ENCODE results near the gene SRGAP3. TPM values are rescaled to one million over a fixed set of nuclear protein-coding genes. Genes with fewer than 3 reads are reported as not detected.

The SRGAP3 gene
- total RNA-seq, 1 donor, result 2.5 TPM

- no peaks in the 10 kb centered on the region for H3K27me3 ChIP-seq (ENCODE audit: insufficient read depth, low read length)
- H3K9me3 ChIP-seq (ENCODE audit: low read depth, low read length), result no peaks in the 10 kb centered on the region
- no peaks in the 10 kb centered on the region for H4K20me1 ChIP-seq (ENCODE audit: insufficient read depth, low read length)
- H3K4me2 ChIP-seq (ENCODE audit: insufficient read depth, low read length), result no peak overlapping the region
- TF ChIP-seq CTCF (IDR thresholded peaks at IDR 0.05; ENCODE audit: extremely low read depth, low read depth, low read length), result peak; percentile 57
- no peak overlapping the region for H2AFZ ChIP-seq (ENCODE audit: low read length)
- no peak for DNase-seq (ENCODE audit: insufficient read length, low spot score, missing footprints)
- H3K4me1 ChIP-seq (ENCODE audit: insufficient read depth, low read length), result peaks cover 22% of the 10 kb centered on the region
- H3K4me3 ChIP-seq (ENCODE audit: insufficient read depth, low read length), result no peak overlapping the region
- peak overlapping the region; percentile 93 for H3K27ac ChIP-seq (ENCODE audit: low read depth, low read length)
- no peaks in the 10 kb centered on the region for H3K79me2 ChIP-seq (ENCODE audit: insufficient read depth, low read length)
- peaks cover 16% of the 10 kb centered on the region for H3K36me3 ChIP-seq (ENCODE audit: insufficient read depth, low read length)
These were observed 311.4 kb downstream of the SRGAP3 start for GRCh38 chr3:8938021-8938420.

- peak overlapping the region; percentile 71 for H3K4me2 ChIP-seq (ENCODE audit: insufficient read depth, low read length)
- peaks cover 22% of the 10 kb centered on the region for H3K4me1 ChIP-seq (ENCODE audit: insufficient read depth, low read length)
- TF ChIP-seq CTCF (IDR thresholded peaks at IDR 0.05; ENCODE audit: extremely low read depth, low read depth, low read length), result no peak
These were observed 312.1 kb downstream of the SRGAP3 start for GRCh38 chr3:8937064-8938020.

GRCh38 chr3:8932507-8932906, 316.9 kb downstream of the SRGAP3 start:
- no peak overlapping the region for H3K27ac ChIP-seq (ENCODE audit: low read depth, low read length)
- H3K4me3 ChIP-seq (ENCODE audit: insufficient read depth, low read length), result no peak overlapping the region
- H2AFZ ChIP-seq (ENCODE audit: low read length), result no peak overlapping the region
- no peaks in the 10 kb centered on the region for H3K27me3 ChIP-seq (ENCODE audit: insufficient read depth, low read length)
- no peaks in the 10 kb centered on the region for H3K9me3 ChIP-seq (ENCODE audit: low read depth, low read length)
- no peaks in the 10 kb centered on the region for H4K20me1 ChIP-seq (ENCODE audit: insufficient read depth, low read length)
- H3K4me2 ChIP-seq (ENCODE audit: insufficient read depth, low read length), result no peak overlapping the region
- no peaks in the 10 kb centered on the region for H3K36me3 ChIP-seq (ENCODE audit: insufficient read depth, low read length)
- no peak for DNase-seq (ENCODE audit: insufficient read length, low spot score, missing footprints)
- no peaks in the 10 kb centered on the region for H3K79me2 ChIP-seq (ENCODE audit: insufficient read depth, low read length)
- TF ChIP-seq CTCF (IDR thresholded peaks at IDR 0.05; ENCODE audit: extremely low read depth, low read depth, low read length), result no peak
- peaks cover 12% of the 10 kb centered on the region for H3K4me1 ChIP-seq (ENCODE audit: insufficient read depth, low read length)

More at GRCh38 chr3:8937064-8938020, 312.1 kb downstream of the SRGAP3 start:
- no peak for DNase-seq (ENCODE audit: insufficient read length, low spot score, missing footprints)
- H2AFZ ChIP-seq (ENCODE audit: low read length), result no peak overlapping the region
- H3K36me3 ChIP-seq (ENCODE audit: insufficient read depth, low read length), result peaks cover 16% of the 10 kb centered on the region
- peak overlapping the region; percentile 93 for H3K27ac ChIP-seq (ENCODE audit: low read depth, low read length)
- H3K27me3 ChIP-seq (ENCODE audit: insufficient read depth, low read length), result no peaks in the 10 kb centered on the region
- H4K20me1 ChIP-seq (ENCODE audit: insufficient read depth, low read length), result no peaks in the 10 kb centered on the region
- no peaks in the 10 kb centered on the region for H3K79me2 ChIP-seq (ENCODE audit: insufficient read depth, low read length)
- no peak overlapping the region for H3K4me3 ChIP-seq (ENCODE audit: insufficient read depth, low read length)
- no peaks in the 10 kb centered on the region for H3K9me3 ChIP-seq (ENCODE audit: low read depth, low read length)

GRCh38 chr3:8931342-8931741, 318.1 kb downstream of the SRGAP3 start:
- H3K4me2 ChIP-seq (ENCODE audit: insufficient read depth, low read length), result peak overlapping the region; percentile 71
- no peaks in the 10 kb centered on the region for H3K9me3 ChIP-seq (ENCODE audit: low read depth, low read length)

More at GRCh38 chr3:8931342-8931741, 318.1 kb downstream of the SRGAP3 start:
- H3K27me3 ChIP-seq (ENCODE audit: insufficient read depth, low read length), result no peaks in the 10 kb centered on the region
- H3K27ac ChIP-seq (ENCODE audit: low read depth, low read length), result peak overlapping the region; percentile 17
- peak overlapping the region; percentile 54 for H2AFZ ChIP-seq (ENCODE audit: low read length)
- H4K20me1 ChIP-seq (ENCODE audit: insufficient read depth, low read length), result no peaks in the 10 kb centered on the region
- no peak for DNase-seq (ENCODE audit: insufficient read length, low spot score, missing footprints)
- H3K4me1 ChIP-seq (ENCODE audit: insufficient read depth, low read length), result no peaks in the 10 kb centered on the region
- H3K4me3 ChIP-seq (ENCODE audit: insufficient read depth, low read length), result peak overlapping the region; percentile 30
- no peaks in the 10 kb centered on the region for H3K36me3 ChIP-seq (ENCODE audit: insufficient read depth, low read length)
- TF ChIP-seq CTCF (IDR thresholded peaks at IDR 0.05; ENCODE audit: extremely low read depth, low read depth, low read length), result no peak
- no peaks in the 10 kb centered on the region for H3K79me2 ChIP-seq (ENCODE audit: insufficient read depth, low read length)
